IMR-90 (cell line): ENCODE measurements around the gene KIF20B. TPM values are rescaled to one million over a fixed set of nuclear protein-coding genes. Genes with fewer than 3 reads are reported as not detected.

Experiments
- ATAC-seq: fragments of 200-7000 bp; cut with Tn5 transposase; 2 replicates; pipeline ENCODE4 v1.9.1; 2020; ENCODE audit warnings: low read depth, mild to moderate bottlenecking, moderate library complexity
- BruUV-seq: library from RNA; stranded (reverse); fragments of 400-500 nt; replicated peaks from 2 replicates; lab custom pipeline; 2021; lab: Mats Ljungman, UMichigan
- CTCF ChIA-PET: fragments of 300-600 bp; formaldehyde crosslinking; extraction: SDS; loops from one replicate; lab custom pipeline; 2021; ENCODE audit warnings: antibody characterized with exemption; lab: Yijun Ruan, JAX
- POLR2A ChIA-PET: fragments of 300-600 bp; sonication (Branson Sonifier 250); formaldehyde crosslinking; loops from one replicate; lab custom pipeline; 2022; ENCODE audit warnings: antibody characterized with exemption; ENCODE audit not compliant: unreplicated experiment; lab: Charles Lee
- DNase-seq: peaks from one replicate; pipeline ENCODE4 v3.0.0; 2013
- H2AFZ ChIP-seq: replicated peaks from 2 replicates; pipeline ENCODE3; 2013; ENCODE audit warnings: low read length, mild to moderate bottlenecking; ENCODE audit not compliant: poor library complexity
- H2AK5ac ChIP-seq: 2 replicates; pipeline ENCODE4 v1.6.1; 2013; ENCODE audit warnings: low read depth, low read length, inconsistent platforms
- H2AK9ac ChIP-seq: replicated peaks from 2 replicates; pipeline ENCODE3; 2013; ENCODE audit warnings: mild to moderate bottlenecking, low read depth, low read length, moderate library complexity; ENCODE audit not compliant: poor library complexity
- H2BK120ac ChIP-seq: 2 replicates; pipeline ENCODE4 v1.6.1; 2013; ENCODE audit warnings: low read depth, low read length, inconsistent platforms
- H2BK15ac ChIP-seq: 3 replicates; pipeline ENCODE4 v1.6.1; 2013; ENCODE audit warnings: low read depth, low read length, inconsistent platforms
- H2BK20ac ChIP-seq: 2 replicates; pipeline ENCODE4 v1.6.1; 2013; ENCODE audit warnings: low read depth, mild to moderate bottlenecking, inconsistent platforms, low read length, moderate library complexity
- H2BK5ac ChIP-seq: 2 replicates; pipeline ENCODE4 v1.6.1; 2013; ENCODE audit warnings: mild to moderate bottlenecking, low read depth, low read length, inconsistent platforms; ENCODE audit not compliant: poor library complexity, severe bottlenecking
- H3K14ac ChIP-seq: replicated peaks from 2 replicates; pipeline ENCODE4 v1.6.1; 2013; ENCODE audit warnings: low read depth, low read length, inconsistent platforms
- H3K18ac ChIP-seq: 2 replicates; pipeline ENCODE4 v1.6.1; 2013; ENCODE audit warnings: low read depth, low read length, control low read depth
- H3K23ac ChIP-seq: 2 replicates; pipeline ENCODE4 v1.6.1; 2013; ENCODE audit warnings: low read depth, low read length, inconsistent platforms
- H3K27ac ChIP-seq: 2 replicates; pipeline ENCODE4 v1.5.1; 2013; ENCODE audit warnings: mild to moderate bottlenecking, control low read depth, low read length; ENCODE audit not compliant: insufficient read depth
- H3K27me3 ChIP-seq: 2 replicates; pipeline ENCODE4 v1.6.1; 2013; ENCODE audit warnings: low read length; ENCODE audit not compliant: control insufficient read depth, insufficient read depth
- H3K36me3 ChIP-seq: 2 replicates; pipeline ENCODE4 v1.6.1; 2013; ENCODE audit warnings: low read length, mixed read lengths; ENCODE audit not compliant: control insufficient read depth, insufficient read depth
- H3K4ac ChIP-seq: 2 replicates; pipeline ENCODE4 v1.6.1; 2013; ENCODE audit warnings: low read depth, low read length, inconsistent platforms
- H3K4me1 ChIP-seq: 2 replicates; pipeline ENCODE4 v1.6.1; 2013; ENCODE audit warnings: low read length, mixed read lengths; ENCODE audit not compliant: control insufficient read depth, insufficient read depth
- H3K4me2 ChIP-seq: 2 replicates; pipeline ENCODE4 v1.6.1; 2013; ENCODE audit warnings: low read depth, mild to moderate bottlenecking, control low read depth, low read length, moderate library complexity
- H3K4me3 ChIP-seq: 2 replicates; pipeline ENCODE4 v1.5.1; 2013; ENCODE audit warnings: low read depth, mild to moderate bottlenecking, control low read depth, low read length, moderate library complexity; ENCODE audit not compliant: insufficient read depth
- H3K56ac ChIP-seq: 2 replicates; pipeline ENCODE4 v1.6.1; 2013; ENCODE audit warnings: low read length, inconsistent platforms; ENCODE audit not compliant: insufficient read depth; ENCODE audit errors: extremely low read depth
- H3K79me1 ChIP-seq, 2 experiments: 2 replicates each; pipeline ENCODE4 v1.6.1; 2013; ENCODE audit warnings: low read length in 2 of 2, inconsistent platforms in 1 of 2, low read depth in 1 of 2
- H3K9ac ChIP-seq: 2 replicates; pipeline ENCODE4 v1.6.1; 2013; ENCODE audit warnings: low read depth, low read length, control low read depth
- H3K9me1 ChIP-seq: 2 replicates; pipeline ENCODE4 v1.6.1; 2013; ENCODE audit warnings: low read length, inconsistent platforms; ENCODE audit not compliant: insufficient read depth
- H3K9me3 ChIP-seq: 2 replicates; pipeline ENCODE4 v1.6.1; 2013; ENCODE audit warnings: low read length; ENCODE audit not compliant: control insufficient read depth, insufficient read depth
- H4K20me1 ChIP-seq: 2 replicates; pipeline ENCODE4 v1.6.1; 2013; ENCODE audit warnings: low read length, inconsistent platforms; ENCODE audit not compliant: insufficient read depth
- H4K5ac ChIP-seq: 2 replicates; pipeline ENCODE4 v1.6.1; 2013; ENCODE audit warnings: mild to moderate bottlenecking, low read depth, low read length, control low read depth
- H4K8ac ChIP-seq, 2 experiments: 2 replicates each; pipeline ENCODE4 v1.6.1; 2013; ENCODE audit warnings: low read depth in 2 of 2, low read length in 2 of 2, control low read depth in 1 of 2, inconsistent platforms in 1 of 2
- H4K91ac ChIP-seq: 2 replicates; pipeline ENCODE4 v1.6.1; 2013; ENCODE audit warnings: low read depth, low read length, inconsistent platforms; ENCODE audit not compliant: insufficient read depth
- MAFK ChIP-seq: IDR thresholded peaks from 2 replicates; pipeline ENCODE4 v1.6.1; 2012; ENCODE audit warnings: low read depth, low read length, improper control_type of control experiment
- NFE2L2 ChIP-seq: fragments of 150-350 bp; IDR thresholded peaks from 2 replicates; pipeline ENCODE4 v1.6.1; 2016; ENCODE audit warnings: low read depth, mild to moderate bottlenecking, low read length
- WGBS, 2 experiments: methylation state at CpG; one replicate each; pipeline versions ENCODE4 v1.1.5 to v1.1.7; 2013; ENCODE audit warnings: missing lambda C conversion rate in 2 of 2; ENCODE audit not compliant: insufficient read length in 1 of 2; ENCODE audit errors: extremely low coverage in 2 of 2; 5-methylcytosine and 5-hydroxymethylcytosine counted together
- dilution Hi-C: fragments of 300-500 bp; cut with HindIII; formaldehyde crosslinking; loops from one replicate; pipeline ENCODE4 v1.14.3; 2018; ENCODE audit warnings: low sequenced_read_pairs; ENCODE audit not compliant: unreplicated experiment
- in situ Hi-C: fragments of 300-500 bp; cut with MboI; formaldehyde crosslinking; loops from 3 replicates; pipeline ENCODE4 v1.14.3; 2019; ENCODE audit warnings: low sequenced_read_pairs, inconsistent platforms, mixed read lengths
- intact Hi-C: fragments of 100-400 bp; cut with micrococcal nuclease; formaldehyde crosslinking; loops from 2 replicates; pipeline ENCODE4 v1.10.0; 2022
- polyA plus RNA-seq, 3 experiments: library from polyadenylated mRNA; depleted of rRNA; stranded (reverse); fragments of >200 nt; gene quantifications; 2 replicates each; pipeline ENCODE4 v1.2.3, GENCODE V29; 2012; ENCODE audit warnings: low replicate concordance in 1 of 3
- total RNA-seq: library from RNA; depleted of rRNA; stranded (reverse); fragments of >200 nt; gene quantifications from 2 replicates; pipeline ENCODE4 v1.2.3, GENCODE V29; 2012

The KIF20B gene
- total and polyA plus RNA-seq, 2 of the 4 experiments (the other 2 are of a cell fraction) = 3.1 to 23.5 TPM

DNA sequence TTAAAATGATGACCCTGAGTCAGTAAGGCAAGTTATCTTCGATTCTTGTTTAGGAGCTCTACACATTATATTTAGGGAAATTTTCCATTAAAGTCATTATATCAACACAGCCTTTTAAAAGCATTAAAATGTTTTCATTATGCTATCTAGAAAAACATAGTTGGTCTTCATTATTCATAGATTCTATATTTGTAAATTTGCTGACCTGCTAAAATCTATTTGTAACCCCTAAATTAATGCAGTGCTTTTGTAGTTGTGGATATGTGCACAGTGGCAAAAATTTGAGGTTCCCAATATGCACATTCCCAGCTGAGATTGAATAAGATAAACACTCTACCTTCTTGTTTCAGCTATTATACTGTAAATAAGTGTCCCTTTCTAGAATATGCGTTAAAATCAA lies 81.1 kb downstream of the KIF20B start:
- H3K27ac ChIP-seq = no peak overlapping the region
- no peak overlapping the region for H3K4ac ChIP-seq
- H2AK5ac ChIP-seq = no peak overlapping the region
- H2BK120ac ChIP-seq = no peak overlapping the region
- CTCF ChIA-PET = interaction anchor here (0.6 kb wide), 3 partner anchors 13 to 34 kb away, joined by 3 to 4 read pairs (median 3); no protein-coding TSS in a partner anchor
- no peak overlapping the region for H2AFZ ChIP-seq
- POLR2A ChIA-PET = no interaction called here
- H3K4me1 ChIP-seq = no peaks in the 10 kb centered on the region; the same call in 1 of the 2 replicates
- no peak overlapping the region for H2BK20ac ChIP-seq
- no peak overlapping the region for H3K4me3 ChIP-seq
- in situ Hi-C loops (no loop called here), dilution Hi-C loops (no loop called here), intact Hi-C loops (no loop called here)
- H3K9me1 ChIP-seq = peaks cover 5% of the 10 kb centered on the region; the same call in 1 of the 2 replicates
- TF ChIP-seq NFE2L2 (no peak), MAFK (peak; percentile 56)
- no TSS peak for BruUV-seq
- no peaks in the 10 kb centered on the region; a peak in 1 of 4 replicates for H3K79me1 ChIP-seq
- no peak overlapping the region for H4K5ac ChIP-seq
- no peak overlapping the region for H2BK5ac ChIP-seq
- no peak overlapping the region for H3K9ac ChIP-seq
- H2AK9ac ChIP-seq = no peak overlapping the region
- no peak overlapping the region for H4K8ac ChIP-seq
- no peak overlapping the region for H3K23ac ChIP-seq
- no peak for ATAC-seq
- no peaks in the 10 kb centered on the region for H3K9me3 ChIP-seq
- no peaks in the 10 kb centered on the region for H4K20me1 ChIP-seq
- H2BK15ac ChIP-seq = no peak overlapping the region
- 0 out of 2 replicates have a peak, but pooled peaks cover 1% of the 10 kb centered on the region for H3K36me3 ChIP-seq
- no peak for DNase-seq
- no CpG with 5 or more reads among the region's 2 CpGs for WGBS, 2 experiments
- no peak overlapping the region for H3K56ac ChIP-seq
- H3K4me2 ChIP-seq = no peak overlapping the region
- no peak overlapping the region for H3K14ac ChIP-seq
- H3K18ac ChIP-seq = no peak overlapping the region
- no peak overlapping the region for H4K91ac ChIP-seq
- no peaks in the 10 kb centered on the region for H3K27me3 ChIP-seq
